H9 (cell line): ENCODE results near the gene ARPC1A. TPM values are rescaled to one million over a fixed set of nuclear protein-coding genes. Genes with fewer than 3 reads are reported as not detected.

Experiments
- DNase-seq: peaks from one replicate; pipeline ENCODE4 v3.0.0-alpha.2; 2017
- H2AFZ ChIP-seq: one replicate; pipeline ENCODE4 v1.6.1; 2013; ENCODE audit warnings: mild to moderate bottlenecking, low read length, control low read depth, moderate library complexity
- H2AK5ac ChIP-seq: 2 replicates; pipeline ENCODE4 v1.6.1; 2013; ENCODE audit warnings: low read length, control low read depth, mixed read lengths; ENCODE audit not compliant: insufficient read length
- H2BK120ac ChIP-seq: one replicate; pipeline ENCODE4 v1.6.1; 2013; ENCODE audit warnings: low read depth, mild to moderate bottlenecking, low read length, control low read depth, inconsistent platforms; ENCODE audit not compliant: poor library complexity, severe bottlenecking
- H2BK12ac ChIP-seq: 2 replicates; pipeline ENCODE4 v1.6.1; 2013; ENCODE audit warnings: low read length, control low read depth, mixed read lengths, low read depth; ENCODE audit not compliant: insufficient read length
- H2BK15ac ChIP-seq: 2 replicates; pipeline ENCODE4 v1.6.1; 2013; ENCODE audit warnings: low read depth, low read length, control low read depth
- H2BK20ac ChIP-seq: one replicate; pipeline ENCODE4 v1.6.1; 2013; ENCODE audit warnings: low read depth, mild to moderate bottlenecking, low read length, control low read depth, inconsistent platforms; ENCODE audit not compliant: poor library complexity, severe bottlenecking
- H2BK5ac ChIP-seq: 2 replicates; pipeline ENCODE4 v1.6.1; 2013; ENCODE audit warnings: low read length, control low read depth, mixed read lengths; ENCODE audit not compliant: insufficient read length
- H3K14ac ChIP-seq: 2 replicates; pipeline ENCODE4 v1.6.1; 2013; ENCODE audit warnings: low read length, control low read depth; ENCODE audit not compliant: insufficient read depth
- H3K18ac ChIP-seq: 2 replicates; pipeline ENCODE4 v1.6.1; 2013; ENCODE audit warnings: low read depth, mild to moderate bottlenecking, mixed read lengths, low read length, control low read depth; ENCODE audit not compliant: insufficient read length
- H3K23ac ChIP-seq: 2 replicates; pipeline ENCODE4 v1.6.1; 2013; ENCODE audit warnings: low read length, control low read depth, mixed read lengths, low read depth; ENCODE audit not compliant: insufficient read length
- H3K23me2 ChIP-seq: 2 replicates; pipeline ENCODE4 v1.6.1; 2013; ENCODE audit warnings: low read depth, mild to moderate bottlenecking, mixed read lengths, low read length, control low read depth; ENCODE audit not compliant: insufficient read length, poor library complexity, severe bottlenecking
- H3K27ac ChIP-seq: 2 replicates; pipeline ENCODE4 v1.5.1; 2013; ENCODE audit warnings: low read length, control low read depth, mixed read lengths, low read depth; ENCODE audit not compliant: insufficient read length
- H3K27me3 ChIP-seq: 2 replicates; pipeline ENCODE4 v1.6.1; 2013; ENCODE audit warnings: low read length, control low read depth, inconsistent platforms; ENCODE audit not compliant: insufficient read depth
- H3K4ac ChIP-seq: 2 replicates; pipeline ENCODE4 v1.6.1; 2013; ENCODE audit warnings: low read depth, mild to moderate bottlenecking, control low read depth, inconsistent platforms, low read length, moderate library complexity
- H3K4me1 ChIP-seq: 2 replicates; pipeline ENCODE4 v1.6.1; 2013; ENCODE audit warnings: low read length, control low read depth, inconsistent platforms; ENCODE audit not compliant: insufficient read depth
- H3K4me2 ChIP-seq: 2 replicates; pipeline ENCODE4 v1.6.1; 2013; ENCODE audit warnings: low read length, control low read depth, mixed read lengths; ENCODE audit not compliant: insufficient read length, insufficient read depth
- H3K56ac ChIP-seq: 2 replicates; pipeline ENCODE4 v1.6.1; 2013; ENCODE audit warnings: low read depth, mild to moderate bottlenecking, mixed read lengths, low read length, control low read depth; ENCODE audit not compliant: insufficient read length
- H3K79me1 ChIP-seq: 2 replicates; pipeline ENCODE4 v1.6.1; 2013; ENCODE audit warnings: low read depth, mild to moderate bottlenecking, moderate library complexity, low read length, control low read depth, inconsistent platforms; ENCODE audit not compliant: insufficient read depth, poor library complexity, severe bottlenecking
- H3K79me2 ChIP-seq: 2 replicates; pipeline ENCODE4 v1.6.1; 2013; ENCODE audit warnings: low read length, control low read depth, inconsistent platforms; ENCODE audit not compliant: insufficient read depth
- H3K9ac ChIP-seq: 2 replicates; pipeline ENCODE4 v1.6.1; 2013; ENCODE audit warnings: low read length, control low read depth, mixed read lengths; ENCODE audit not compliant: insufficient read length; ENCODE audit errors: extremely low read depth
- H3K9me3 ChIP-seq: one replicate; pipeline ENCODE4 v1.6.1; 2013; ENCODE audit warnings: low read depth, low read length, inconsistent platforms; ENCODE audit not compliant: control insufficient read depth
- H3T11ph ChIP-seq: one replicate; pipeline ENCODE4 v1.6.1; 2013; ENCODE audit warnings: mild to moderate bottlenecking, low read length, control low read depth, inconsistent platforms
- H4K20me1 ChIP-seq: one replicate; pipeline ENCODE4 v1.6.1; 2013; ENCODE audit not compliant: control insufficient read depth, insufficient read length, insufficient read depth
- H4K5ac ChIP-seq: 2 replicates; pipeline ENCODE4 v1.6.1; 2013; ENCODE audit warnings: low read depth, mild to moderate bottlenecking, mixed read lengths, low read length, control low read depth; ENCODE audit not compliant: insufficient read length
- H4K8ac ChIP-seq: replicated peaks from 2 replicates; pipeline ENCODE4 v1.6.1; 2013; ENCODE audit warnings: low read length, control low read depth, mixed read lengths, low read depth; ENCODE audit not compliant: insufficient read length
- H4K91ac ChIP-seq: 2 replicates; pipeline ENCODE4 v1.6.1; 2013; ENCODE audit warnings: low read depth, mild to moderate bottlenecking, moderate library complexity, mixed read lengths, low read length, control low read depth; ENCODE audit not compliant: insufficient read length
- H3K27ac Mint-ChIP-seq, 3 experiments: 2 replicates in 2 of 3; 3 replicates in 1 of 3; pipeline ENCODE4 v1.8.0; 2020 to 2021; ENCODE audit warnings: mixed read lengths in 3 of 3, mild to moderate bottlenecking in 1 of 3, moderate library complexity in 1 of 3
- H3K27me3 Mint-ChIP-seq: 2 replicates; pipeline ENCODE4 v1.8.0; 2021; ENCODE audit warnings: low read depth, mild to moderate bottlenecking, moderate library complexity, mixed read lengths
- H3K36me3 Mint-ChIP-seq, 3 experiments: 2 replicates in 2 of 3; 3 replicates in 1 of 3; pipeline ENCODE4 v1.8.0; 2020 to 2021; ENCODE audit warnings: low read depth in 3 of 3, mixed read lengths in 3 of 3; ENCODE audit not compliant: insufficient read depth in 1 of 3
- H3K4me1 Mint-ChIP-seq, 2 experiments: 2 replicates each; pipeline ENCODE4 v1.8.0; 2020; ENCODE audit warnings: mixed read lengths in 2 of 2
- H3K4me3 Mint-ChIP-seq, 2 experiments: 2 replicates in 1 of 2; 3 replicates in 1 of 2; pipeline ENCODE4 v1.8.0; 2020 to 2021; ENCODE audit warnings: mild to moderate bottlenecking in 2 of 2, mixed read lengths in 2 of 2, moderate library complexity in 1 of 2
- H3K9me3 Mint-ChIP-seq, 2 experiments: 2 replicates in 1 of 2; 3 replicates in 1 of 2; pipeline ENCODE4 v1.8.0; 2020; ENCODE audit warnings: mild to moderate bottlenecking in 2 of 2, mixed read lengths in 2 of 2, moderate library complexity in 1 of 2
- CTCF ChIP-seq: fragments of 200-600 bp; sonication (generic); conservative IDR thresholded peaks from 3 replicates; pipeline ENCODE4 v1.8.0; 2021; ENCODE audit warnings: antibody characterized with exemption, mild to moderate bottlenecking
- WGBS: extraction: QIAGEN DNeasy Blood & Tissue Kit; methylation state at CpG from one replicate; pipeline ENCODE4 v1.1.7; 2013; ENCODE audit warnings: missing lambda C conversion rate, low lambda C conversion rate, mixed read lengths; ENCODE audit not compliant: insufficient read length; ENCODE audit errors: extremely low coverage; 5-methylcytosine and 5-hydroxymethylcytosine counted together
- total RNA-seq: library from RNA; stranded (reverse); gene quantifications from 2 replicates; pipeline ENCODE4 v1.2.1, GENCODE V29; 2021

The ARPC1A gene
- total RNA-seq, 1 experiment from 2014 or later: 169 TPM

- Mint-ChIP-seq H3K27me3 (peaks cover 1% of the 10 kb centered on the region; the same call in 1 of the 2 replicates), H3K9me3 (peaks cover 4 to 5% of the 10 kb centered on the region in 2 experiments; a peak in 4 of 5 replicates), H3K27ac (no peak overlapping the region), H3K4me3 (no peak overlapping the region), H3K4me1 (peaks cover 0 to 4% of the 10 kb centered on the region in 2 experiments; a peak in 1 of 4 replicates), H3K36me3 (peaks cover 0 to 8% (median 3%) of the 10 kb centered on the region in 3 experiments; a peak in 3 of 7 replicates)
- Histone ChIP-seq H3K18ac (no peak overlapping the region), H4K20me1 (no peaks in the 10 kb centered on the region), H3K27ac (no peak overlapping the region), H3K14ac (no peak overlapping the region), H4K5ac (no peak overlapping the region), H3K23ac (no peak overlapping the region), H2AK5ac (no peak overlapping the region), H3K23me2 (peaks cover 1% of the 10 kb centered on the region), H2BK20ac (no peak overlapping the region), H2BK5ac (no peak overlapping the region), H2BK120ac (no peak overlapping the region), H2BK15ac (no peak overlapping the region), H3K27me3 (no peaks in the 10 kb centered on the region), H4K91ac (no peak overlapping the region), H3K56ac (no peak overlapping the region), H3K4me1 (no peaks in the 10 kb centered on the region), H3K9ac (no peak overlapping the region), H2AFZ (no peak overlapping the region), H3K79me2 (no peaks in the 10 kb centered on the region), H4K8ac (no peak overlapping the region), H3K9me3 (no peaks in the 10 kb centered on the region), H3K4me2 (no peak overlapping the region), H2BK12ac (no peak overlapping the region), H3K79me1 (no peaks in the 10 kb centered on the region), H3K4ac (no peak overlapping the region), H3T11ph (no peak overlapping the region)
- DNase-seq: no peak
- WGBS: no CpG with 5 or more reads among the region's 9 CpGs
- TF ChIP-seq CTCF: no peak
Observed at GRCh38 chr7:99311702-99312101, 14.0 kb upstream of the ARPC1A start.
